Measurements from ENCODE around the gene BRD7. TPM values are rescaled to one million over a fixed set of nuclear protein-coding genes. Genes with fewer than 3 reads are reported as not detected.

Gene BRD7
- total and polyA plus RNA-seq, 2 donors (not counting 3 experiments of a cell fraction or from before 2014, with no cell fraction given), result 17.1 to 69.1 TPM

- TF ChIP-seq EZH2 (IDR thresholded peaks at IDR 0.05; ENCODE audit: borderline replicate concordance, low read depth, low read length, severe bottlenecking) (no peak), POLR2AphosphoS5 (IDR thresholded peaks at IDR 0.05; ENCODE audit: insufficient read depth, low read depth, low read length) (no peak), CTCF (IDR thresholded peaks at IDR 0.05; ENCODE audit: extremely low read depth in 1 of 2, insufficient read depth in 1 of 2, low read depth in 1 of 2, low read length in 2 of 2) (no peak), MAX (IDR thresholded peaks at IDR 0.05; ENCODE audit: insufficient read depth, insufficient read length) (no peak), MYC (IDR thresholded peaks at IDR 0.05; ENCODE audit: low read depth, low read length) (no peak), FOS (IDR thresholded peaks at IDR 0.05; ENCODE audit: borderline replicate concordance, insufficient read depth, low read length) (no peak), POLR2A (IDR thresholded peaks at IDR 0.05; ENCODE audit: low read depth, low read length) (no peak), JUN (IDR thresholded peaks at IDR 0.05; ENCODE audit: borderline replicate concordance, insufficient read depth, insufficient read length, low read depth) (no peak), GATA2 (IDR thresholded peaks at IDR 0.05; ENCODE audit: insufficient read depth, insufficient read length, low read depth, low read length) (no peak)
- no peaks in the 10 kb centered on the region for H3K36me3 ChIP-seq (ENCODE audit: control insufficient read depth in 2 of 2, extremely low read depth in 1 of 2, insufficient read depth in 2 of 2, low read length in 2 of 2)
- H3K27me3 ChIP-seq (ENCODE audit: control insufficient read depth in 2 of 2, insufficient read depth in 2 of 2, low read length in 2 of 2), result no peaks in the 10 kb centered on the region
- H4K20me1 ChIP-seq (replicated peaks; ENCODE audit: control insufficient read depth, extremely low read depth, insufficient read depth, low read length), result no peaks in the 10 kb centered on the region
- no peak overlapping the region for H2AFZ ChIP-seq (ENCODE audit: low read depth, low read length)
- DNase-seq (ENCODE audit: low read depth, low spot score) (no peak), FAIRE-seq (no peak)
- no peaks in the 10 kb centered on the region for H3K4me1 ChIP-seq (ENCODE audit: control insufficient read depth, extremely low read depth, insufficient read depth, low read length)
- H3K9ac ChIP-seq (replicated peaks; ENCODE audit: extremely low read depth, insufficient read depth, low read length), result no peak overlapping the region
- no peaks in the 10 kb centered on the region for H3K79me2 ChIP-seq (ENCODE audit: control insufficient read depth, insufficient read depth, low read length)
- H3K27ac ChIP-seq (ENCODE audit: insufficient read depth, low read depth, low read length), result no peak overlapping the region
- no peaks in the 10 kb centered on the region for H3K9me1 ChIP-seq (replicated peaks; ENCODE audit: control insufficient read depth, extremely low read depth, insufficient read depth, low read length)
- intact Hi-C loops (cut with micrococcal nuclease) (no loop called here), dilution Hi-C loops (cut with MboI; ENCODE audit: extremely low pct_ligation_motif_present, low sequenced_read_pairs) (no loop called here)
- H3K4me3 ChIP-seq (replicated peaks in 1 of 3; ENCODE audit: insufficient read depth in 1 of 3, low read depth in 1 of 3, low read length in 3 of 3), result no peak overlapping the region
- H3K4me2 ChIP-seq (ENCODE audit: insufficient read depth, low read length), result no peak overlapping the region
- BruUV-seq (replicated peaks), result no TSS peak
- ChIA-PET POLR2A (no interaction called here), CTCF (no interaction called here)
- H3K9me3 ChIP-seq (replicated peaks; ENCODE audit: control insufficient read depth, insufficient read depth, low read length), result no peaks in the 10 kb centered on the region
Measured at GRCh38 chr16:50290856-50291255, 77.9 kb downstream of the BRD7 start.
